HepG2 (cell line): ENCODE measurements around the gene ZCCHC17. TPM values are rescaled to one million over a fixed set of nuclear protein-coding genes. Genes with fewer than 3 reads are reported as not detected.

Source experiments
- ATAC-seq: fragments of 200-7000 bp; cut with Tn5 transposase; 3 replicates; pipeline ENCODE4 v1.9.1; 2020; ENCODE audit warnings: mild to moderate bottlenecking, moderate library complexity
- BruUV-seq: library from RNA; stranded (reverse); fragments of 400-500 nt; replicated peaks from 2 replicates; lab custom pipeline; 2021; lab: Mats Ljungman, UMichigan
- CTCF ChIA-PET: fragments of 300-600 bp; formaldehyde crosslinking; extraction: SDS; loops from one replicate; lab custom pipeline; 2021; ENCODE audit warnings: low total read pairs, inconsistent platforms, low intra/inter-chr PET ratio; lab: Yijun Ruan, JAX
- POLR2A ChIA-PET: fragments of 350-600 bp; sonication (Branson Sonifier 250); formaldehyde crosslinking; loops from one replicate; lab custom pipeline; 2020; ENCODE audit warnings: antibody characterized with exemption, inconsistent platforms; lab: Yijun Ruan, JAX
- DNase-seq: peaks from one replicate; pipeline ENCODE4 v3.0.0-alpha.2; 2015; ENCODE audit warnings: low spot score
- FAIRE-seq: peaks from 3 replicates; lab custom pipeline; 2011; peaks lifted over from hg19 to GRCh38; lab: Jason Lieb, UNC
- H2AFZ ChIP-seq: one replicate; pipeline ENCODE4 v1.6.1; 2011; ENCODE audit warnings: low read length, inconsistent platforms
- H3K27ac ChIP-seq: fragments of 300-600 bp; 3 replicates; pipeline ENCODE4 v1.8.0; 2011; ENCODE audit warnings: mixed run types, mild to moderate bottlenecking, mixed read lengths, low read length, inconsistent platforms; ENCODE audit not compliant: insufficient read depth; ENCODE audit errors: extremely low read length
- H3K27me3 ChIP-seq, 2 experiments: fragments of 200-600 bp in 1 of 2; 2 replicates in 1 of 2; 3 replicates in 1 of 2; pipeline versions ENCODE4 v1.6.0 to v1.8.0; 2011; ENCODE audit warnings: low read length in 2 of 2, mild to moderate bottlenecking in 2 of 2, moderate library complexity in 2 of 2, inconsistent platforms in 1 of 2; ENCODE audit not compliant: insufficient read depth in 2 of 2, control insufficient read depth in 1 of 2
- H3K36me3 ChIP-seq, 2 experiments: fragments of 200-600 bp in 1 of 2; replicated peaks in 1 of 2; 2 replicates in 1 of 2; 3 replicates in 1 of 2; pipeline versions ENCODE4 v1.5.1 to v1.8.0; 2011; ENCODE audit warnings: low read length in 2 of 2, inconsistent platforms in 1 of 2; ENCODE audit not compliant: insufficient read depth in 2 of 2, control insufficient read depth in 1 of 2
- H3K4me1 ChIP-seq: 2 replicates; pipeline ENCODE4 v1.5.1; 2012; ENCODE audit warnings: low read length, inconsistent platforms; ENCODE audit not compliant: insufficient read depth
- H3K4me2 ChIP-seq: 2 replicates; pipeline ENCODE4 v1.6.0; 2011; ENCODE audit warnings: low read depth, low read length, inconsistent platforms
- H3K4me3 ChIP-seq, 3 experiments: fragments of 200-600 bp in 1 of 3; sonication (generic), shearing (Covaris generic) in 1 of 3; replicated peaks in 1 of 3; 2 replicates each; pipeline ENCODE4 v1.5.1; 2011 to 2016; ENCODE audit warnings: low read length in 3 of 3, inconsistent platforms in 2 of 3, low read depth in 2 of 3, mild to moderate bottlenecking in 2 of 3, control low read depth in 1 of 3, mixed read lengths in 1 of 3; ENCODE audit not compliant: insufficient read depth in 1 of 3
- H3K79me2 ChIP-seq: one replicate; pipeline ENCODE4 v1.6.1; 2011; ENCODE audit warnings: low read length, inconsistent platforms; ENCODE audit not compliant: insufficient read depth
- H3K9ac ChIP-seq: 2 replicates; pipeline ENCODE4 v1.6.0; 2011; ENCODE audit warnings: mild to moderate bottlenecking, low read depth, low read length, inconsistent platforms; ENCODE audit not compliant: insufficient read depth
- H3K9me3 ChIP-seq: 2 replicates; pipeline ENCODE4 v1.5.1; 2012; ENCODE audit warnings: mild to moderate bottlenecking, low read length
- H4K20me1 ChIP-seq: 2 replicates; pipeline ENCODE4 v1.6.0; 2011; ENCODE audit warnings: inconsistent platforms, mild to moderate bottlenecking, low read length, moderate library complexity; ENCODE audit not compliant: insufficient read depth
- MEIS2 ChIP-seq: sonication (generic); formaldehyde crosslinking; IDR thresholded peaks from 2 replicates; pipeline ENCODE4 v1.9.0; 2021; ENCODE audit warnings: mild to moderate bottlenecking, missing genetic modification reagents
- ZBTB7B ChIP-seq: sonication (generic); formaldehyde crosslinking; IDR thresholded peaks from 2 replicates; pipeline ENCODE4 v1.4.0; 2020; ENCODE audit warnings: missing genetic modification reagents
- ZNF251 ChIP-seq: sonication (generic); formaldehyde crosslinking; IDR thresholded peaks from 2 replicates; pipeline ENCODE4 v1.9.0; 2021; ENCODE audit warnings: mild to moderate bottlenecking, missing genetic modification reagents
- WGBS: methylation state at CpG from one replicate; pipeline ENCODE4 v1.1.6; 2017; ENCODE audit warnings: low lambda C conversion rate; 5-methylcytosine and 5-hydroxymethylcytosine counted together
- in situ Hi-C: cut with HindIII; loops from 2 replicates; pipeline ENCODE4 v1.10.0; 2017; ENCODE audit warnings: low pct_unique_long_range_greater_than_20kb; ENCODE audit not compliant: extremely low pct_ligation_motif_present
- intact Hi-C: fragments of 100-400 bp; cut with micrococcal nuclease; formaldehyde crosslinking; loops from one replicate; pipeline ENCODE4 v1.10.0; 2022; ENCODE audit not compliant: unreplicated experiment
- polyA plus RNA-seq, 8 experiments: library from polyadenylated mRNA; depleted of rRNA in 3 of 8; stranded (reverse) in 7 of 8; unstranded in 1 of 8; fragments of >200 nt; fragmentation: Illumina TruSeq in 4 of 8; extraction: Trizol in 4 of 8; gene quantifications; 2 replicates each; pipeline versions ENCODE4 v1.2.1 to v1.2.3, GENCODE V29; 2011 to 2016; ENCODE audit warnings: low read depth in 4 of 8, missing spikeins in 1 of 8, mixed read lengths in 1 of 8; ENCODE audit not compliant: insufficient read depth in 1 of 8
- total RNA-seq, 5 experiments: library from RNA; depleted of rRNA; stranded (reverse); fragments of >200 nt; fragmentation: Illumina TruSeq; extraction: Trizol; gene quantifications; 2 replicates each; pipeline ENCODE4 v1.2.3, GENCODE V29; 2016; ENCODE audit warnings: low read depth in 1 of 5
- TF ChIP-seq, protein P1 (sequence below), 2 experiments: sonication (generic) in 1 of 2; formaldehyde crosslinking in 1 of 2; IDR thresholded peaks; 2 replicates each; pipeline versions ENCODE4 v1.4.0 to v1.6.1; 2016 to 2020; ENCODE audit warnings: borderline replicate concordance in 1 of 2, low read depth in 1 of 2, mild to moderate bottlenecking in 1 of 2, missing genetic modification reagents in 1 of 2

The ZCCHC17 gene
- total and polyA plus RNA-seq, 2 of the 13 experiments (the other 11 are each of a cell fraction or from before 2014, with no cell fraction given): 20.5 to 53.0 TPM

DNA sequence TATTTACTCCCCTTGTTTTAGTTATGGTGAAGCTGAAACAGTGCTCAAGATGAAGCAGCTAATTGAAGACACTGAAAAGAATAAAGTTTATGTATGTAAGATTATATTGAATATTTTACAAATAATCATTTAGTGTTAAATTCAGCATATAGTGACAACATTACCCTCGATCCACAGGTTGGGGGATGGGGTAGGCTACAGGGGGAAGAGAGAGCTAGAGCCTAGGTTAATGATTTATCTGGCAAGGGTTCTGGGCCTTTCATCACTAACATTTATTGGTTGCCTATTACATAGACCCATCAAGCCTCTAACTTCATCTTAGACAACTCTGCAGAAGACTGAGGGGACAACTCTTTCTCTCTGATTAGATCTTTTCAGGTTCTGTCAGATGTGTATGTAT lies 21.3 kb downstream of the ZCCHC17 start:
- Histone ChIP-seq H3K27ac (no peak overlapping the region), H3K9ac (no peak overlapping the region), H3K4me1 (peaks cover 12% of the 10 kb centered on the region; the same call in 1 of the 2 replicates), H3K36me3 (peaks cover 6 to 44% of the 10 kb centered on the region in 2 experiments; a peak in 4 of 5 replicates), H3K9me3 (no peaks in the 10 kb centered on the region), H4K20me1 (no peaks in the 10 kb centered on the region), H3K4me3 (no peak overlapping the region), H2AFZ (no peak overlapping the region), H3K79me2 (no peaks in the 10 kb centered on the region), H3K27me3 (no peaks in the 10 kb centered on the region), H3K4me2 (no peak overlapping the region)
- in situ Hi-C loops (no loop called here), intact Hi-C loops (no loop called here)
- BruUV-seq: no TSS peak
- WGBS: 43% methylated on average over 1 of the region's 1 CpG
- ChIA-PET CTCF (no interaction called here), POLR2A (interaction anchor here (1.9 kb wide), 1 partner anchor 21 kb away, joined by 9 read pairs; the partner anchor contains the start of genes SNRNP40 and ZCCHC17)
- DNase-seq (peak; percentile 21), ATAC-seq (no peak), FAIRE-seq (no peak)
- TF ChIP-seq, protein P1, sequence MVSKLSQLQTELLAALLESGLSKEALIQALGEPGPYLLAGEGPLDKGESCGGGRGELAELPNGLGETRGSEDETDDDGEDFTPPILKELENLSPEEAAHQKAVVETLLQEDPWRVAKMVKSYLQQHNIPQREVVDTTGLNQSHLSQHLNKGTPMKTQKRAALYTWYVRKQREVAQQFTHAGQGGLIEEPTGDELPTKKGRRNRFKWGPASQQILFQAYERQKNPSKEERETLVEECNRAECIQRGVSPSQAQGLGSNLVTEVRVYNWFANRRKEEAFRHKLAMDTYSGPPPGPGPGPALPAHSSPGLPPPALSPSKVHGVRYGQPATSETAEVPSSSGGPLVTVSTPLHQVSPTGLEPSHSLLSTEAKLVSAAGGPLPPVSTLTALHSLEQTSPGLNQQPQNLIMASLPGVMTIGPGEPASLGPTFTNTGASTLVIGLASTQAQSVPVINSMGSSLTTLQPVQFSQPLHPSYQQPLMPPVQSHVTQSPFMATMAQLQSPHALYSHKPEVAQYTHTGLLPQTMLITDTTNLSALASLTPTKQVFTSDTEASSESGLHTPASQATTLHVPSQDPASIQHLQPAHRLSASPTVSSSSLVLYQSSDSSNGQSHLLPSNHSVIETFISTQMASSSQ (IDR thresholded peaks at IDR 0.05; ENCODE audit: low read depth): peak; percentile 67
- TF ChIP-seq, protein P1 (CRISPR knock-in tag; IDR thresholded peaks at IDR 0.05; ENCODE audit: borderline replicate concordance): no peak
- no peak for TF ChIP-seq MEIS2 (CRISPR knock-in tag)
- TF ChIP-seq ZNF251 (CRISPR knock-in tag): no peak
- no peak for TF ChIP-seq ZBTB7B (CRISPR knock-in tag)
